Endothelial cell of umbilical vein (primary cell): ENCODE measurements around the gene PHEX.

Experiments
- JUN ChIP-seq: IDR thresholded peaks from 2 replicates; pipeline ENCODE4 v1.6.1; 2011; ENCODE audit warnings: borderline replicate concordance, low read depth; ENCODE audit not compliant: insufficient read length, insufficient read depth
- TF ChIP-seq, protein P1 (sequence below), 2 donors: IDR thresholded peaks; 1 replicate in 1 of 2; 2 replicates in 1 of 2; pipeline ENCODE4 v1.5.1; 2011; ENCODE audit warnings: low read length in 2 of 2, mild to moderate bottlenecking in 2 of 2, moderate library complexity in 2 of 2, control low read depth in 1 of 2, inconsistent platforms in 1 of 2, low read depth in 1 of 2; ENCODE audit not compliant: insufficient read depth in 1 of 2; ENCODE audit errors: extremely low read depth in 1 of 2

- no peak for TF ChIP-seq JUN
- TF ChIP-seq, protein P1, sequence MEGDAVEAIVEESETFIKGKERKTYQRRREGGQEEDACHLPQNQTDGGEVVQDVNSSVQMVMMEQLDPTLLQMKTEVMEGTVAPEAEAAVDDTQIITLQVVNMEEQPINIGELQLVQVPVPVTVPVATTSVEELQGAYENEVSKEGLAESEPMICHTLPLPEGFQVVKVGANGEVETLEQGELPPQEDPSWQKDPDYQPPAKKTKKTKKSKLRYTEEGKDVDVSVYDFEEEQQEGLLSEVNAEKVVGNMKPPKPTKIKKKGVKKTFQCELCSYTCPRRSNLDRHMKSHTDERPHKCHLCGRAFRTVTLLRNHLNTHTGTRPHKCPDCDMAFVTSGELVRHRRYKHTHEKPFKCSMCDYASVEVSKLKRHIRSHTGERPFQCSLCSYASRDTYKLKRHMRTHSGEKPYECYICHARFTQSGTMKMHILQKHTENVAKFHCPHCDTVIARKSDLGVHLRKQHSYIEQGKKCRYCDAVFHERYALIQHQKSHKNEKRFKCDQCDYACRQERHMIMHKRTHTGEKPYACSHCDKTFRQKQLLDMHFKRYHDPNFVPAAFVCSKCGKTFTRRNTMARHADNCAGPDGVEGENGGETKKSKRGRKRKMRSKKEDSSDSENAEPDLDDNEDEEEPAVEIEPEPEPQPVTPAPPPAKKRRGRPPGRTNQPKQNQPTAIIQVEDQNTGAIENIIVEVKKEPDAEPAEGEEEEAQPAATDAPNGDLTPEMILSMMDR (IDR thresholded peaks at IDR 0.05; ENCODE audit: extremely low read depth in 1 of 2, insufficient read depth in 1 of 2, low read depth in 1 of 2, low read length in 2 of 2) = no peak
Observed at GRCh38 chrX:22047468-22047867, 15.3 kb downstream of the PHEX start.
